Hepatocyte (in vitro differentiated cells): ENCODE data around the gene ZNRF1. TPM values are rescaled to one million over a fixed set of nuclear protein-coding genes. Genes with fewer than 3 reads are reported as not detected.

Experiments used
- DNase-seq: peaks from one replicate; pipeline ENCODE4 v3.0.0-alpha.2; 2016; ENCODE audit warnings: low spot score
- H2AFZ ChIP-seq: fragments of 200-600 bp; sonication (generic); 2 replicates; pipeline ENCODE4 v1.6.0; 2016; ENCODE audit warnings: antibody characterized with exemption, mild to moderate bottlenecking
- H3K27ac ChIP-seq: fragments of 200-600 bp; sonication (generic); 2 replicates; pipeline ENCODE4 v1.5.1; 2016; ENCODE audit warnings: mild to moderate bottlenecking
- H3K27me3 ChIP-seq: fragments of 200-600 bp; sonication (generic); 2 replicates; pipeline ENCODE4 v1.6.1; 2016
- H3K36me3 ChIP-seq: fragments of 200-600 bp; sonication (generic); replicated peaks from 2 replicates; pipeline ENCODE4 v1.5.1; 2016; ENCODE audit warnings: low read depth; ENCODE audit not compliant: insufficient read depth
- H3K4me1 ChIP-seq: fragments of 200-600 bp; sonication (generic); 2 replicates; pipeline ENCODE4 v1.5.1; 2016; ENCODE audit warnings: mild to moderate bottlenecking, moderate library complexity; ENCODE audit not compliant: insufficient read depth
- H3K4me2 ChIP-seq: fragments of 200-600 bp; sonication (generic); 2 replicates; pipeline ENCODE4 v1.6.0; 2016
- H3K4me3 ChIP-seq: fragments of 200-600 bp; sonication (generic); 2 replicates; pipeline ENCODE4 v1.5.1; 2016; ENCODE audit warnings: mild to moderate bottlenecking
- H3K79me2 ChIP-seq: fragments of 200-600 bp; sonication (generic); 2 replicates; pipeline ENCODE4 v1.6.0; 2017; ENCODE audit warnings: mild to moderate bottlenecking
- H3K9me2 ChIP-seq: fragments of 200-600 bp; sonication (generic); replicated peaks from 2 replicates; pipeline ENCODE4 v1.6.0; 2017; ENCODE audit warnings: mild to moderate bottlenecking; ENCODE audit not compliant: insufficient read depth
- H3K9me3 ChIP-seq: fragments of 200-600 bp; sonication (generic); 2 replicates; pipeline ENCODE4 v1.5.1; 2016; ENCODE audit warnings: low read depth, mild to moderate bottlenecking
- H4K20me1 ChIP-seq: fragments of 200-600 bp; sonication (generic); 2 replicates; pipeline ENCODE4 v1.6.0; 2016; ENCODE audit warnings: mild to moderate bottlenecking; ENCODE audit not compliant: insufficient read depth, poor library complexity, severe bottlenecking
- CTCF ChIP-seq: fragments of 200-600 bp; sonication (generic); IDR thresholded peaks from 2 replicates; pipeline ENCODE4 v1.5.1; 2016; ENCODE audit warnings: antibody characterized with exemption, mild to moderate bottlenecking; ENCODE audit not compliant: poor library complexity
- EZH2 ChIP-seq: fragments of 200-600 bp; sonication (generic); IDR thresholded peaks from 2 replicates; pipeline ENCODE4 v1.6.1; 2016; ENCODE audit warnings: antibody characterized with exemption, mild to moderate bottlenecking, borderline replicate concordance
- EZH2phosphoT487 ChIP-seq: fragments of 200-600 bp; sonication (generic); IDR thresholded peaks from one replicate; pipeline ENCODE4 v1.6.1; 2018; ENCODE audit warnings: antibody characterized with exemption, mild to moderate bottlenecking, low read depth, moderate library complexity; ENCODE audit not compliant: unreplicated experiment, severe bottlenecking
- WGBS: methylation state at CpG from one replicate; pipeline ENCODE4 v1.1.6; 2016; ENCODE audit warnings: low lambda C conversion rate; ENCODE audit errors: missing lambda C conversion rate; 5-methylcytosine and 5-hydroxymethylcytosine counted together
- polyA plus RNA-seq: library from polyadenylated mRNA; unstranded; fragments of >200 nt; fragmentation: Nextera tagmentation; extraction: Ambion mirVana; gene quantifications from 2 replicates; pipeline ENCODE4 v1.2.1, GENCODE V29; 2016
- total RNA-seq: library from RNA; depleted of rRNA; stranded (reverse); fragments of >200 nt; gene quantifications from 2 replicates; pipeline ENCODE4 v1.2.3, GENCODE V29; 2014

Gene ZNRF1
- total and polyA plus RNA-seq, 2 experiments from 2014 or later: 23.0 to 46.5 TPM

- no peak for DNase-seq
- Histone ChIP-seq H3K4me1 (no peaks in the 10 kb centered on the region), H3K9me3 (no peaks in the 10 kb centered on the region), H3K79me2 (peaks cover 97% of the 10 kb centered on the region), H2AFZ (no peak overlapping the region), H3K36me3 (no peaks in the 10 kb centered on the region), H3K9me2 (no peaks in the 10 kb centered on the region), H3K27me3 (no peaks in the 10 kb centered on the region), H4K20me1 (peaks cover 22% of the 10 kb centered on the region), H3K27ac (no peak overlapping the region), H3K4me3 (no peak overlapping the region), H3K4me2 (no peak overlapping the region)
- no peak for TF ChIP-seq CTCF
- no peak for TF ChIP-seq EZH2phosphoT487
- TF ChIP-seq EZH2: no peak
These were observed 33.8 kb downstream of the ZNRF1 start for GRCh38 chr16:75032655-75033054.

- TF ChIP-seq CTCF (no peak), EZH2phosphoT487 (no peak), EZH2 (no peak)
- no peak overlapping the region for H2AFZ ChIP-seq
- no peaks in the 10 kb centered on the region for H3K4me1 ChIP-seq
- H3K9me3 ChIP-seq: no peaks in the 10 kb centered on the region
- H3K36me3 ChIP-seq: no peaks in the 10 kb centered on the region
- 95% methylated on average over 9 of the region's 9 CpGs for WGBS
- no peaks in the 10 kb centered on the region for H3K27me3 ChIP-seq
- no peak overlapping the region for H3K27ac ChIP-seq
- no peak overlapping the region for H3K4me2 ChIP-seq
- H3K79me2 ChIP-seq: peaks cover 97% of the 10 kb centered on the region
- no peaks in the 10 kb centered on the region for H3K9me2 ChIP-seq
- no peak for DNase-seq
- H4K20me1 ChIP-seq: peaks cover 22% of the 10 kb centered on the region
- H3K4me3 ChIP-seq: no peak overlapping the region
These were observed 36.7 kb downstream of the ZNRF1 start for GRCh38 chr16:75035410-75035968.

- Histone ChIP-seq H3K36me3 (no peaks in the 10 kb centered on the region), H3K27ac (no peak overlapping the region), H4K20me1 (peaks cover 22% of the 10 kb centered on the region), H3K27me3 (no peaks in the 10 kb centered on the region), H3K4me2 (no peak overlapping the region), H2AFZ (no peak overlapping the region), H3K4me3 (no peak overlapping the region), H3K9me3 (no peaks in the 10 kb centered on the region), H3K4me1 (no peaks in the 10 kb centered on the region), H3K9me2 (no peaks in the 10 kb centered on the region), H3K79me2 (peaks cover 98% of the 10 kb centered on the region)
- no peak for DNase-seq
- WGBS: 95% methylated on average over 3 of the region's 3 CpGs
- no peak for TF ChIP-seq CTCF
- TF ChIP-seq EZH2: no peak
- no peak for TF ChIP-seq EZH2phosphoT487
These were observed 39.4 kb downstream of the ZNRF1 start for GRCh38 chr16:75038036-75038858.
